ENCODE results near the gene SCMH1. TPM values are rescaled to one million over a fixed set of nuclear protein-coding genes. Genes with fewer than 3 reads are reported as not detected.
A peak's percentile ranks its signal among the peaks of the same experiment; 100 is the strongest.

Gene SCMH1
- total RNA-seq, 1 donor from 2014 or later, result 25.5 TPM

- no peak for TF ChIP-seq CTCF (conservative IDR thresholded peaks at IDR 0.05; ENCODE audit: low read depth, low read length)
- H3K4me3 ChIP-seq (ENCODE audit: low read depth, low read length), result peak overlapping the region; percentile 67
- no peak for DNase-seq (ENCODE audit: low read depth)
Observed at GRCh38 chr1:41241354-41241748, 755 bp downstream of the SCMH1 start.

- TF ChIP-seq CTCF (conservative IDR thresholded peaks at IDR 0.05; ENCODE audit: low read depth, low read length), result no peak
- peak overlapping the region; percentile 67 for H3K4me3 ChIP-seq (ENCODE audit: low read depth, low read length)
- DNase-seq (ENCODE audit: low read depth), result no peak
Observed at GRCh38 chr1:41240781-41241353, 1.2 kb downstream of the SCMH1 start.

DNA sequence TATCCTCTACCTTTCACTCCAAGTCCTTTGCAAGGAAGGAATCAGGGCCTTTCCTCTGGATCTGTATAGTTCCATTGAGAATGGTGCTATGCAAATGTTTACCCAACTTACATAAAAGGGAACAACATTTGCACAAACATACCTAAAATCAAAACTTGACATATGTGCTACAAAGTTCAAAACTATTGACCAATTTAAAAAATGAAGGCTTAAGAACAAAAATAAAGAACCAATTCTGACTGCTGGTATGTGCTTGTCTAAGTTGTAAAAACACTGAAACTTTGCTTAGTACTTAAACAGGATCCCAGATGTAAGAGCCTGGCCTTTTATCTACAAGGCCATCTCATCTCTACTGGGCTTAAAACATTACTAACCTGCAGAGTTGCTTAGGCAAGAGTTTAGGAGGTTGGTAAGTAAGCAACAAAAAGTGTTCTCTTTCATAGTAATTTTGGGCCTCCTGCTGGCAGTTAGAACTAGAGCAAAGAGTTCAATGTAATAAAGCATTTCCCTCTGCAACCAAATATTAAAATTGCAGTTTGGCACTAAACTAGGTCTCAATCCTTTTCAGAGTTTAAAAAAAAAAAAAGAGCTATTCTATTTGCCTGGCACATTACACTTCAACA is 2.0 kb downstream of the SCMH1 start:
- peak; percentile 35 for DNase-seq (ENCODE audit: low read depth)
- peak; percentile 54 for TF ChIP-seq CTCF (conservative IDR thresholded peaks at IDR 0.05; ENCODE audit: low read depth, low read length)

DNA sequence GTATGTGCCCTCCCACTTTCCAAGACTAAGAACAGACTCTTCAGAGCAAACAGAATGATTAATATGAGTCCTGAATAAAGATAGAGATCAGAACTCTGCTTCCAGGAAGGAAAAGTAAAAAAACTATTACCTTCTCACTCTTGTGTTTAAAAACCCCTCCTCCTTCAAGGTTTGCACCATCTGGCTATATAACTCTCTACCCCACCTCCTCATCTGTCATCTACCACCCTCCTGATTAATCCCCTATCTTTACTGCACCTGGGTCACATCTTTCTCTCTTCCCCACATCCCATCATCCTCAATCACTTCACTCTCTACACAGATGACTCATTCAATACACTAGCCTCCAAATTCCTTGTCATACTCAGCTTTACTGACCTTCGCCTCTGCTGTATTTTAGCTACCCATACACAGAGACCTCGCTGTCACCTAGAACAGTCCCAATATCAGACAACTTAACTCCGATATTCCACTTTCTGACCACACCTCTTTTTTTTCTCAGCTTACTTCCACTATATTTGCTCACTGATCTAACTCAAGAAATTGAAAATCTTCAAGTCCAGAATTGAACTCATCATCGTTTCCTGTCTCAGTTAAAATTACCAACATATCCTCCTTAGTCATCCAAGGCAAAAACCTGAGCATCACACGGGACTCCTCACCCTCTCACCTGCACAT is 3.7 kb downstream of the SCMH1 start:
- no peak for DNase-seq (ENCODE audit: low read depth)
- TF ChIP-seq CTCF (conservative IDR thresholded peaks at IDR 0.05; ENCODE audit: low read depth, low read length), result no peak
- H3K4me3 ChIP-seq (ENCODE audit: low read depth, low read length), result no peak overlapping the region

More for the DNA sequence above, 2.0 kb downstream of the SCMH1 start:
- peak overlapping the region; percentile 67 for H3K4me3 ChIP-seq (ENCODE audit: low read depth, low read length)

DNA sequence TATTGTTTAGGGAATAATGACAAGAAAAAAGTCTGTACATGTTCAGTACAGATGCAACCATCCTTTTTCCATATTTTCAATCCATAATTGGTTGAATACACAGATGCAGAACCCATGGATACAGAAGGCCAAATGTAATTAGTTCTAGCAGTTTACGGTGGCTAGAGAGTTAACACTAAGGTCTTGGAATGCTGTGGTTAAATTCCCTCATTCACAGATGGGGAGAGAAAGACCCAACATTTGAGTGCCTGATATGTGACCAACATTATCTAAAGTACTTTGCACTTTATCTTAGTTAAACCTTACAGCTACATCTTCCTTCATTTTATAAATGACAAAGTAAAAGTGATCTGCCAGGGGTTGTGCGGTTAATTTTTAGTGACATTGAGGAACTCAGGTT is 5.3 kb downstream of the SCMH1 start:
- no peak for TF ChIP-seq CTCF (conservative IDR thresholded peaks at IDR 0.05; ENCODE audit: low read depth, low read length)
- H3K4me3 ChIP-seq (ENCODE audit: low read depth, low read length), result no peak overlapping the region
- DNase-seq (ENCODE audit: low read depth), result no peak

DNA sequence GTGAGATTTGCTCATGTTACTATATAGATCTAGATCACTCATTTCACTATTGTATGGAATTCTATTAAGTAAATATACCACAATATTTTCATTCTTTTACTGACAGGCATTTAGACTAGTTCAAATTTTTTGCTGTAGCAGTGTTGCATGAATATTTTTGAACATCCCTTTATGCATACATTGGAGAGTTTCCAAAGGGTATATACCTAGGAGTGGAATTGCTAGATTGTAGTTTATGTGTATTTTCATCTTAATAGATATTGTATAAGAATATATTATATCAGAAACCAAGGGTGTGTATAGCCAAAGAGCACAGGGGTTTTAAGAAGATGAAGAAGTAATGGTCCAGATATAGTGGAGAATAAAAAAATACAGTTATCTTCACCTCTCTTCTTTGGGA is 6.2 kb downstream of the SCMH1 start:
- DNase-seq (ENCODE audit: low read depth), result no peak
- no peak overlapping the region for H3K4me3 ChIP-seq (ENCODE audit: low read depth, low read length)
- no peak for TF ChIP-seq CTCF (conservative IDR thresholded peaks at IDR 0.05; ENCODE audit: low read depth, low read length)

Data from epithelial cell of proximal tubule (primary cell).